IMR-90 (cell line): Measurements from ENCODE around the gene KPNA1. TPM values are rescaled to one million over a fixed set of nuclear protein-coding genes. Genes with fewer than 3 reads are reported as not detected.

Experiments used
- ATAC-seq: fragments of 200-7000 bp; cut with Tn5 transposase; 2 replicates; pipeline ENCODE4 v1.9.1; 2020; ENCODE audit warnings: low read depth, mild to moderate bottlenecking, moderate library complexity
- BruUV-seq: library from RNA; stranded (reverse); fragments of 400-500 nt; replicated peaks from 2 replicates; lab custom pipeline; 2021; lab: Mats Ljungman, UMichigan
- CTCF ChIA-PET: fragments of 300-600 bp; formaldehyde crosslinking; extraction: SDS; loops from one replicate; lab custom pipeline; 2021; ENCODE audit warnings: antibody characterized with exemption; lab: Yijun Ruan, JAX
- POLR2A ChIA-PET: fragments of 300-600 bp; sonication (Branson Sonifier 250); formaldehyde crosslinking; loops from one replicate; lab custom pipeline; 2022; ENCODE audit warnings: antibody characterized with exemption; ENCODE audit not compliant: unreplicated experiment; lab: Charles Lee
- DNase-seq: peaks from one replicate; pipeline ENCODE4 v3.0.0; 2013
- H2AFZ ChIP-seq: replicated peaks from 2 replicates; pipeline ENCODE3; 2013; ENCODE audit warnings: low read length, mild to moderate bottlenecking; ENCODE audit not compliant: poor library complexity
- H2AK5ac ChIP-seq: 2 replicates; pipeline ENCODE4 v1.6.1; 2013; ENCODE audit warnings: low read depth, low read length, inconsistent platforms
- H2AK9ac ChIP-seq: replicated peaks from 2 replicates; pipeline ENCODE3; 2013; ENCODE audit warnings: mild to moderate bottlenecking, low read depth, low read length, moderate library complexity; ENCODE audit not compliant: poor library complexity
- H2BK120ac ChIP-seq: 2 replicates; pipeline ENCODE4 v1.6.1; 2013; ENCODE audit warnings: low read depth, low read length, inconsistent platforms
- H2BK15ac ChIP-seq: 3 replicates; pipeline ENCODE4 v1.6.1; 2013; ENCODE audit warnings: low read depth, low read length, inconsistent platforms
- H2BK20ac ChIP-seq: 2 replicates; pipeline ENCODE4 v1.6.1; 2013; ENCODE audit warnings: low read depth, mild to moderate bottlenecking, inconsistent platforms, low read length, moderate library complexity
- H2BK5ac ChIP-seq: 2 replicates; pipeline ENCODE4 v1.6.1; 2013; ENCODE audit warnings: mild to moderate bottlenecking, low read depth, low read length, inconsistent platforms; ENCODE audit not compliant: poor library complexity, severe bottlenecking
- H3K14ac ChIP-seq: replicated peaks from 2 replicates; pipeline ENCODE4 v1.6.1; 2013; ENCODE audit warnings: low read depth, low read length, inconsistent platforms
- H3K18ac ChIP-seq: 2 replicates; pipeline ENCODE4 v1.6.1; 2013; ENCODE audit warnings: low read depth, low read length, control low read depth
- H3K23ac ChIP-seq: 2 replicates; pipeline ENCODE4 v1.6.1; 2013; ENCODE audit warnings: low read depth, low read length, inconsistent platforms
- H3K27ac ChIP-seq: 2 replicates; pipeline ENCODE4 v1.5.1; 2013; ENCODE audit warnings: mild to moderate bottlenecking, control low read depth, low read length; ENCODE audit not compliant: insufficient read depth
- H3K27me3 ChIP-seq: 2 replicates; pipeline ENCODE4 v1.6.1; 2013; ENCODE audit warnings: low read length; ENCODE audit not compliant: control insufficient read depth, insufficient read depth
- H3K36me3 ChIP-seq: 2 replicates; pipeline ENCODE4 v1.6.1; 2013; ENCODE audit warnings: low read length, mixed read lengths; ENCODE audit not compliant: control insufficient read depth, insufficient read depth
- H3K4ac ChIP-seq: 2 replicates; pipeline ENCODE4 v1.6.1; 2013; ENCODE audit warnings: low read depth, low read length, inconsistent platforms
- H3K4me1 ChIP-seq: 2 replicates; pipeline ENCODE4 v1.6.1; 2013; ENCODE audit warnings: low read length, mixed read lengths; ENCODE audit not compliant: control insufficient read depth, insufficient read depth
- H3K4me2 ChIP-seq: 2 replicates; pipeline ENCODE4 v1.6.1; 2013; ENCODE audit warnings: low read depth, mild to moderate bottlenecking, control low read depth, low read length, moderate library complexity
- H3K4me3 ChIP-seq: 2 replicates; pipeline ENCODE4 v1.5.1; 2013; ENCODE audit warnings: low read depth, mild to moderate bottlenecking, control low read depth, low read length, moderate library complexity; ENCODE audit not compliant: insufficient read depth
- H3K56ac ChIP-seq: 2 replicates; pipeline ENCODE4 v1.6.1; 2013; ENCODE audit warnings: low read length, inconsistent platforms; ENCODE audit not compliant: insufficient read depth; ENCODE audit errors: extremely low read depth
- H3K79me1 ChIP-seq, 2 experiments: 2 replicates each; pipeline ENCODE4 v1.6.1; 2013; ENCODE audit warnings: low read length in 2 of 2, inconsistent platforms in 1 of 2, low read depth in 1 of 2
- H3K9ac ChIP-seq: 2 replicates; pipeline ENCODE4 v1.6.1; 2013; ENCODE audit warnings: low read depth, low read length, control low read depth
- H3K9me1 ChIP-seq: 2 replicates; pipeline ENCODE4 v1.6.1; 2013; ENCODE audit warnings: low read length, inconsistent platforms; ENCODE audit not compliant: insufficient read depth
- H3K9me3 ChIP-seq: 2 replicates; pipeline ENCODE4 v1.6.1; 2013; ENCODE audit warnings: low read length; ENCODE audit not compliant: control insufficient read depth, insufficient read depth
- H4K20me1 ChIP-seq: 2 replicates; pipeline ENCODE4 v1.6.1; 2013; ENCODE audit warnings: low read length, inconsistent platforms; ENCODE audit not compliant: insufficient read depth
- H4K5ac ChIP-seq: 2 replicates; pipeline ENCODE4 v1.6.1; 2013; ENCODE audit warnings: mild to moderate bottlenecking, low read depth, low read length, control low read depth
- H4K8ac ChIP-seq, 2 experiments: 2 replicates each; pipeline ENCODE4 v1.6.1; 2013; ENCODE audit warnings: low read depth in 2 of 2, low read length in 2 of 2, control low read depth in 1 of 2, inconsistent platforms in 1 of 2
- H4K91ac ChIP-seq: 2 replicates; pipeline ENCODE4 v1.6.1; 2013; ENCODE audit warnings: low read depth, low read length, inconsistent platforms; ENCODE audit not compliant: insufficient read depth
- BHLHE40 ChIP-seq: fragments of 150-350 bp; IDR thresholded peaks from 2 replicates; pipeline ENCODE4 v1.6.1; 2016; ENCODE audit warnings: mild to moderate bottlenecking, low read depth, low read length
- CHD1 ChIP-seq: IDR thresholded peaks from 2 replicates; pipeline ENCODE4 v1.6.1; 2012; ENCODE audit warnings: low read depth, low read length, improper control_type of control experiment
- CTCF ChIP-seq: conservative IDR thresholded peaks from 2 replicates; pipeline ENCODE4 v1.5.1; 2012; ENCODE audit warnings: mild to moderate bottlenecking, low read depth, low read length, improper control_type of control experiment
- ELK1 ChIP-seq: fragments of 150-350 bp; IDR thresholded peaks from 2 replicates; pipeline ENCODE4 v1.6.1; 2016; ENCODE audit warnings: low read depth, mild to moderate bottlenecking, low read length, moderate library complexity, borderline replicate concordance
- FOS ChIP-seq: fragments of 150-350 bp; IDR thresholded peaks from 2 replicates; pipeline ENCODE4 v1.6.1; 2016; ENCODE audit warnings: low read depth, low read length
- MAFK ChIP-seq: IDR thresholded peaks from 2 replicates; pipeline ENCODE4 v1.6.1; 2012; ENCODE audit warnings: low read depth, low read length, improper control_type of control experiment
- MAZ ChIP-seq: IDR thresholded peaks from 2 replicates; pipeline ENCODE4 v1.6.1; 2012; ENCODE audit warnings: low read depth, mild to moderate bottlenecking, low read length, improper control_type of control experiment, moderate library complexity, borderline replicate concordance
- MXI1 ChIP-seq: IDR thresholded peaks from 2 replicates; pipeline ENCODE4 v1.6.1; 2012; ENCODE audit warnings: low read depth, mild to moderate bottlenecking, low read length, moderate library complexity, borderline replicate concordance
- POLR2A ChIP-seq: IDR thresholded peaks from 2 replicates; pipeline ENCODE4 v1.6.1; 2012; ENCODE audit warnings: mild to moderate bottlenecking, low read depth, low read length
- RAD21 ChIP-seq: IDR thresholded peaks from 2 replicates; pipeline ENCODE4 v1.6.1; 2012; ENCODE audit warnings: low read length, improper control_type of control experiment
- RCOR1 ChIP-seq: IDR thresholded peaks from 2 replicates; pipeline ENCODE4 v1.6.1; 2012; ENCODE audit warnings: mild to moderate bottlenecking, low read length, improper control_type of control experiment; ENCODE audit not compliant: insufficient replicate concordance
- RFX5 ChIP-seq: IDR thresholded peaks from 2 replicates; pipeline ENCODE4 v1.8.0; 2012; ENCODE audit warnings: low read depth, mild to moderate bottlenecking, low read length, moderate library complexity
- SMC3 ChIP-seq: fragments of 150-350 bp; IDR thresholded peaks from 2 replicates; pipeline ENCODE4 v1.6.1; 2016; ENCODE audit warnings: low read depth, mild to moderate bottlenecking, antibody characterized with exemption, low read length, moderate library complexity
- USF2 ChIP-seq: fragments of 150-350 bp; IDR thresholded peaks from 2 replicates; pipeline ENCODE4 v1.6.1; 2017; ENCODE audit warnings: mild to moderate bottlenecking, antibody characterized with exemption, low read length, low read depth
- WGBS, 2 experiments: methylation state at CpG; one replicate each; pipeline versions ENCODE4 v1.1.5 to v1.1.7; 2013; ENCODE audit warnings: missing lambda C conversion rate in 2 of 2; ENCODE audit not compliant: insufficient read length in 1 of 2; ENCODE audit errors: extremely low coverage in 2 of 2; 5-methylcytosine and 5-hydroxymethylcytosine counted together
- dilution Hi-C: fragments of 300-500 bp; cut with HindIII; formaldehyde crosslinking; loops from one replicate; pipeline ENCODE4 v1.14.3; 2018; ENCODE audit warnings: low sequenced_read_pairs; ENCODE audit not compliant: unreplicated experiment
- in situ Hi-C: fragments of 300-500 bp; cut with MboI; formaldehyde crosslinking; loops from 3 replicates; pipeline ENCODE4 v1.14.3; 2019; ENCODE audit warnings: low sequenced_read_pairs, inconsistent platforms, mixed read lengths
- intact Hi-C: fragments of 100-400 bp; cut with micrococcal nuclease; formaldehyde crosslinking; loops from 2 replicates; pipeline ENCODE4 v1.10.0; 2022
- polyA plus RNA-seq, 3 experiments: library from polyadenylated mRNA; depleted of rRNA; stranded (reverse); fragments of >200 nt; gene quantifications; 2 replicates each; pipeline ENCODE4 v1.2.3, GENCODE V29; 2012; ENCODE audit warnings: low replicate concordance in 1 of 3
- total RNA-seq: library from RNA; depleted of rRNA; stranded (reverse); fragments of >200 nt; gene quantifications from 2 replicates; pipeline ENCODE4 v1.2.3, GENCODE V29; 2012

Gene KPNA1
- total and polyA plus RNA-seq, 2 of the 4 experiments (the other 2 are of a cell fraction): 30.6 to 112 TPM

- no peaks in the 10 kb centered on the region; the same call in 1 of the 2 replicates for H3K9me1 ChIP-seq
- H2BK15ac ChIP-seq: no peak overlapping the region
- H4K91ac ChIP-seq: no peak overlapping the region
- POLR2A ChIA-PET: no interaction called here
- in situ Hi-C loops (no loop called here), intact Hi-C loops (no loop called here), dilution Hi-C loops (no loop called here)
- no peak overlapping the region for H3K14ac ChIP-seq
- H2BK5ac ChIP-seq: no peak overlapping the region
- no peaks in the 10 kb centered on the region for H3K27me3 ChIP-seq
- CTCF ChIA-PET: no interaction called here
- TF ChIP-seq CHD1: no peak
- no peak for TF ChIP-seq POLR2A
- TF ChIP-seq MAZ: no peak
- no peak for TF ChIP-seq RFX5
- TF ChIP-seq FOS: no peak
- TF ChIP-seq RCOR1: no peak
- TF ChIP-seq BHLHE40: no peak
- TF ChIP-seq SMC3: no peak
- TF ChIP-seq RAD21: no peak
- no peak for TF ChIP-seq MXI1
- no peak for TF ChIP-seq CTCF
- TF ChIP-seq USF2: no peak
- no peak for TF ChIP-seq MAFK
- no peak for TF ChIP-seq ELK1
- no peak overlapping the region for H3K18ac ChIP-seq
- no peak for ATAC-seq
- H4K20me1 ChIP-seq: 0 out of 2 replicates have a peak, but pooled peaks cover 4% of the 10 kb centered on the region
- H3K4me1 ChIP-seq: no peaks in the 10 kb centered on the region
- no peak overlapping the region for H2AK5ac ChIP-seq
- no peak overlapping the region for H3K27ac ChIP-seq
- H3K79me1 ChIP-seq: peaks cover 24 to 25% of the 10 kb centered on the region in 2 experiments
- H3K36me3 ChIP-seq: peaks cover 4% of the 10 kb centered on the region
- no peak overlapping the region for H3K4me3 ChIP-seq
- no peaks in the 10 kb centered on the region for H3K9me3 ChIP-seq
- no peak overlapping the region for H3K56ac ChIP-seq
- no peak overlapping the region for H2BK20ac ChIP-seq
- no CpG with 5 or more reads among the region's 1 CpG for WGBS, 2 experiments
- no peak for DNase-seq
- no peak overlapping the region for H3K23ac ChIP-seq
- H2AFZ ChIP-seq: no peak overlapping the region
- no peak overlapping the region for H3K4me2 ChIP-seq
- BruUV-seq: no TSS peak
- no peak overlapping the region for H4K5ac ChIP-seq
- H3K4ac ChIP-seq: no peak overlapping the region
- no peak overlapping the region for H2AK9ac ChIP-seq
- H4K8ac ChIP-seq: no peak overlapping the region
- no peak overlapping the region for H2BK120ac ChIP-seq
- H3K9ac ChIP-seq: no peak overlapping the region
These were observed 140.7 kb downstream of the KPNA1 start for GRCh38 chr3:122374034-122374433.
